Peyer's patch (tissue), 4 donors: ENCODE data around the gene TRMT2A. TPM values are rescaled to one million over a fixed set of nuclear protein-coding genes. Genes with fewer than 3 reads are reported as not detected.

Experiments used
- DNase-seq, 3 donors: peaks; one replicate each; pipeline ENCODE4 v3.0.0-alpha.2; 2017 to 2019
- H3K27ac ChIP-seq, 4 donors: fragments of 200-600 bp; sonication (generic); one replicate each; pipeline ENCODE4 v1.5.1; 2016 to 2019
- H3K27me3 ChIP-seq, 2 donors: fragments of 200-600 bp; sonication (generic); one replicate each; pipeline ENCODE4 v1.5.1; 2019
- H3K36me3 ChIP-seq, 3 donors: fragments of 200-600 bp; sonication (generic); one replicate each; pipeline ENCODE4 v1.5.1; 2016 to 2019
- H3K4me1 ChIP-seq, 4 donors: fragments of 200-600 bp; sonication (generic); one replicate each; pipeline ENCODE4 v1.5.1; 2016 to 2019
- H3K4me3 ChIP-seq, 4 donors: fragments of 200-600 bp; sonication (generic); 1 replicate in 3 of 4; 2 replicates in 1 of 4; pipeline ENCODE4 v1.5.1; 2016 to 2019; ENCODE audit warnings: mild to moderate bottlenecking in 1 of 4
- H3K9me3 ChIP-seq, 4 donors: fragments of 200-600 bp; sonication (generic); one replicate each; pipeline ENCODE4 v1.5.1; 2016 to 2019; ENCODE audit warnings: mild to moderate bottlenecking in 1 of 4
- POLR2A ChIP-seq, 2 donors: fragments of 450-650 bp; IDR thresholded peaks; one replicate each; pipeline ENCODE4 v1.5.1; 2017; ENCODE audit warnings: antibody characterized with exemption in 2 of 2, mild to moderate bottlenecking in 2 of 2, moderate library complexity in 2 of 2
- total RNA-seq, 4 donors: library from RNA; depleted of rRNA; stranded (reverse); fragments of >200 nt; gene quantifications; one replicate each; pipeline ENCODE4 v1.1.0, GENCODE V29; 2016
- TF ChIP-seq, protein P1 (sequence below), 6 experiments: fragments of 450-650 bp in 4 of 6; fragments of 200-600 bp in 2 of 6; sonication (generic) in 1 of 6; IDR thresholded peaks; one replicate each; pipeline ENCODE4 v1.5.1; 2017 to 2019; ENCODE audit warnings: antibody characterized with exemption in 6 of 6, mild to moderate bottlenecking in 3 of 6, moderate library complexity in 1 of 6

Gene TRMT2A
- total RNA-seq, 4 donors from 2014 or later: 26.8 to 134 (median 86.9) TPM

DNA sequence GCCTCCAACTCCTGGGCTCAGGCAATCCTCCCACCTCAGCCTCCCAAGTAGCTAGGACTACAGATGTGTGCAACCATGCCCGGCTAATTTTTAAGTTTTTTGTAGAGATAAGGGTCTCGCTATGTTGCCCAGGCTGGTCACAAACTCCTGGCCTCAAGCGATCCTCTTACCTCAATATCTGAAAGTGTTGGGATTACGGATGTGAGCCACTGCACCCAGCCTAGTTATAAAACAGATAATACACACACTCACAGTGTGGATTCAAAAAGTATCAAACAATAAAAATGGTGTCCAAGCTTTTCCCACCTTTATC lies 34.2 kb upstream of the TRMT2A start:
- no peak overlapping the region for H3K4me3 ChIP-seq
- no peaks in the 10 kb centered on the region for H3K4me1 ChIP-seq
- TF ChIP-seq, protein P1, sequence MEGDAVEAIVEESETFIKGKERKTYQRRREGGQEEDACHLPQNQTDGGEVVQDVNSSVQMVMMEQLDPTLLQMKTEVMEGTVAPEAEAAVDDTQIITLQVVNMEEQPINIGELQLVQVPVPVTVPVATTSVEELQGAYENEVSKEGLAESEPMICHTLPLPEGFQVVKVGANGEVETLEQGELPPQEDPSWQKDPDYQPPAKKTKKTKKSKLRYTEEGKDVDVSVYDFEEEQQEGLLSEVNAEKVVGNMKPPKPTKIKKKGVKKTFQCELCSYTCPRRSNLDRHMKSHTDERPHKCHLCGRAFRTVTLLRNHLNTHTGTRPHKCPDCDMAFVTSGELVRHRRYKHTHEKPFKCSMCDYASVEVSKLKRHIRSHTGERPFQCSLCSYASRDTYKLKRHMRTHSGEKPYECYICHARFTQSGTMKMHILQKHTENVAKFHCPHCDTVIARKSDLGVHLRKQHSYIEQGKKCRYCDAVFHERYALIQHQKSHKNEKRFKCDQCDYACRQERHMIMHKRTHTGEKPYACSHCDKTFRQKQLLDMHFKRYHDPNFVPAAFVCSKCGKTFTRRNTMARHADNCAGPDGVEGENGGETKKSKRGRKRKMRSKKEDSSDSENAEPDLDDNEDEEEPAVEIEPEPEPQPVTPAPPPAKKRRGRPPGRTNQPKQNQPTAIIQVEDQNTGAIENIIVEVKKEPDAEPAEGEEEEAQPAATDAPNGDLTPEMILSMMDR (IDR thresholded peaks at IDR 0.05): no peak
- TF ChIP-seq POLR2A (IDR thresholded peaks at IDR 0.05): no peak
- no peak overlapping the region for H3K27ac ChIP-seq
- H3K9me3 ChIP-seq: no peaks in the 10 kb centered on the region
- DNase-seq: no peak
- H3K36me3 ChIP-seq: no peaks in the 10 kb centered on the region
- no peaks in the 10 kb centered on the region for H3K27me3 ChIP-seq

DNA sequence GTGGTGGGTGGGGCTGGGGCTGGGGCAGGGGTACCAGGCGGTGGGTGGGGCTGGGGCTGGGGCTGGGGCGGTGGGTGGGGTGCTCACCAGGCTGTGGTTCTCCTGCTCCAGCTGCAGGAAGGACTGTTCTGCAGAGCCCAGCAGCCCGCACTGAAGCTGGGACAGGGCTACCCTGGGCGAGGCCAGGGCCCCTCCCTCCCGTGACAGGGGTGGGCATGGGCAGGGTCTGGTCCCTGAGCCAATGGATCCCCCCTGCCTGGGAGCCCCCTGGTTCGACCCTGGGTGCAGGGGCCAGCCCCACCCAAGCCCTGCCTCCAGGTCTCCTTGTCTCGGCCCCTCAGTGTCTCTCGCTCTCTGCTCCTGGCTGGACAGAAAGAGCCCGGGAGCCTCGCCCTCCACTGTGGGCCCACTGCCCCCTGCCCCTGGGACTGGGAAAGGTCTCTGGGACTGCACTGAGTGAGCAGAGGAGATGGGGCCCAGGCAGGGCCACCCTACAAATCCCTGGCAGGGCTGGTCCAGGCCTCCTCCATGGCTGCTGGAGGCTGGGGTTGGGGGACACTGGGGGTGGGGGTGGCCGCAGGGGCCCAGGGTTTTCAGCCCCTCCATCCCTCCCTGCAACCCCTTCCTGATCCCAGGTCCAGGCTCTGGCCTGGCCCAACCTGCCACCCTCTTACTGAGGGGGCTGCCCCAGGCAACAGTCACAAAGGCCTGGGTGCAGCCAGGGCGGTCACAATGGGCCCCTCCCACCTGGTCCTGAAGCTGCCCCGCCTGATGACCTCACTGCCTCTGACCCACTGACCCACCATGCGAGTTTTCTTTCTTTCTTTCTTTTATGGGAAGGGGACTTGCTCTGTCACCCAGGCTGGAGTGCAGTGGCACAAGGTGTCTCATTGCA lies 33.6 kb upstream of the TRMT2A start, which contains the start of gene CCDC188:
Gene CCDC188 (minus strand): TSS at position 675 of the 895 bp plus-strand sequence. CDS start 69 bp downstream, at position 606.
- Histone ChIP-seq H3K9me3 (no peaks in the 10 kb centered on the region), H3K4me1 (no peaks in the 10 kb centered on the region), H3K27me3 (no peaks in the 10 kb centered on the region), H3K27ac (no peak within 1 kb of the TSS), H3K36me3 (no peaks in the 10 kb centered on the region), H3K4me3 (no peak within 1 kb of the TSS)
- DNase-seq: no peak
- TF ChIP-seq, protein P1 (IDR thresholded peaks at IDR 0.05): no peak
- TF ChIP-seq POLR2A (IDR thresholded peaks at IDR 0.05): no peak

DNA sequence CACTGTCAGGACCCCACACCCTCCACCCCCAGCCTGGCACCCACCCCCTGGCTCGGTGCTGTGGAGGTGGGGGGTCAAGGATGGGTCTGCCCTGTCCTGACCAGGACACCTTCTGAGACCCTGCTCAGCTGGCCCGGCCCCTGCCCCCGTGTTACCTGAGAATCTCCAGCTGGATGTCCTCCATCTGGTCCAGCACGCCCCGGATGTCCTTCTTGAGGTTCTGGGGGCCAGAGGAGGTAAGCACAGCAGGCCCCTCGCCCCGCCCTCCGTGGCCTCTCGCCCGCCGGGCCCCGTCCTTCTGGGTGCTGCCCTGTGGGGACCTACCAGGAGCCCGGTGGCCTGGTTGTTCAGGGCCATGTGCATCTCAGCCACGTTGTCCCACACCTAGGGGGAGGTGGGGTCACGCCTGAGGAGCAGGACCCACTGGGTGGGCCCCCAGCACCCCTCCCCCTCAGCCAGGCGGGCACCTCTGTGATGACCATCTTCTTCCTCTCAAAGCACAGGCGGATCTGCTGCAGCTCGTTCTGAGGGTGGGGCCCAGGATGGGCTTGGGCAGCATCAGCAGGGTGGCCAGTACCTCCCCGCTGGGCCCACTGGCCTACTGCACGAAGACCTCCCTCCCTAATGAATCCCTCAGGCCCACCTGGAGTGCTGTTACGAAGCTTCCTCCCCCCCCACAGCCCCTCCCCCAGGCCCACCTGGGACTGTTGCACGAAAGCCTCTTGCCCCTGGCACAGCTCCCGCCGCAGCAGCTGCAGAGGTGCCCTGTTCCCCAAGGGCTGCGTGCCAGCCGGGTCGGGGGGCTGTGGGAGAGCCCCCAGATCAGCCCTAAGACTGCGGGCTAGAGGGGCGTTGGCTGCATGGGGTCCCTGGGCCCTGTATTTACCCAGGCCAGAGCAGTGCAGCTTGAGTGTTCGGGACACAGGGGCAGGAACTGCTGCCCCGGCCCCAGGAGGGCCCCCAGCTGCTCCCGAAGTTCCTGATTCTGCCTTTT lies 32.5 kb upstream of the TRMT2A start:
- H3K27ac ChIP-seq: no peak overlapping the region
- no peak overlapping the region for H3K4me3 ChIP-seq
- no peaks in the 10 kb centered on the region for H3K36me3 ChIP-seq
- no peak for DNase-seq
- H3K4me1 ChIP-seq: no peaks in the 10 kb centered on the region
- no peak for TF ChIP-seq POLR2A (IDR thresholded peaks at IDR 0.05)
- TF ChIP-seq, protein P1 (IDR thresholded peaks at IDR 0.05): no peak
- no peaks in the 10 kb centered on the region for H3K9me3 ChIP-seq
- H3K27me3 ChIP-seq: no peaks in the 10 kb centered on the region

DNA sequence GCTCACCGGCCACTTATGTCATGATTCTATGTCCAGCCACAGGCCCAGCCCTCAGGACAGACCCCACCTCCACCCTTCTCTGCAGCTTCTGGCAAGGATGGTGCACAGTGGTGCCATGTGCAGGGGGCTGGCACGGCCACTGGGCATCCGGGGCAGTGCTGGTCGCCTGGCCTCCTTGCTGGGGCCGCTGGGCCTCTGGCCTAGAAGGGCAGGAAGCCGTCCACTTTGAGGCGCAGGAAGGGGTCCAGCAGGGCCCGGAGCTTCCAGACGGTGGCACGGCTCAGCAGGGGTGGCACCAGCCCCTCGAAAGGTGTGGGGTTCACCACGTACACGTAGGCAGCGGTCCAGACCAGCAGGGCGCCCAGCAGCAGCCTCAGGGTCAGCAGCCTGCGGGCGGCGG lies 31.4 kb upstream of the TRMT2A start:
- no peak overlapping the region for H3K27ac ChIP-seq
- no peak for DNase-seq

More for the DNA sequence above, 31.4 kb upstream of the TRMT2A start:
- no peak for TF ChIP-seq POLR2A (IDR thresholded peaks at IDR 0.05)
- TF ChIP-seq, protein P1 (IDR thresholded peaks at IDR 0.05): no peak
- no peaks in the 10 kb centered on the region for H3K9me3 ChIP-seq
- no peaks in the 10 kb centered on the region for H3K4me1 ChIP-seq
- no peak overlapping the region for H3K4me3 ChIP-seq
- no peaks in the 10 kb centered on the region for H3K27me3 ChIP-seq
- H3K36me3 ChIP-seq: no peaks in the 10 kb centered on the region
